K562 (cell line): ENCODE results near the gene DACT3. TPM values are rescaled to one million over a fixed set of nuclear protein-coding genes. Genes with fewer than 3 reads are reported as not detected.

ENCODE experiments used
- HDGF ChIP-seq: fragments of 450-650 bp; IDR thresholded peaks from 2 replicates; pipeline ENCODE4 v1.6.1; 2016
- HSF4 ChIP-seq: fragments of 250-450 bp; sonication (Bioruptor Pico); IDR thresholded peaks from 2 replicates; pipeline ENCODE4 v2.1.2; 2022; ENCODE audit warnings: mild to moderate bottlenecking, moderate library complexity, borderline replicate concordance
- MGA ChIP-seq: fragments of 450-650 bp; IDR thresholded peaks from 2 replicates; pipeline ENCODE4 v1.6.1; 2016; ENCODE audit warnings: mild to moderate bottlenecking, moderate library complexity
- MLX ChIP-seq, 2 experiments: fragments of 450-650 bp in 1 of 2; sonication (generic) in 1 of 2; formaldehyde crosslinking; conservative IDR thresholded peaks; 2 replicates each; pipeline versions ENCODE4 v1.4.0 to v1.8.1; 2020 to 2022; ENCODE audit warnings: mild to moderate bottlenecking in 1 of 2, missing genetic modification reagents in 1 of 2
- NR4A1 ChIP-seq, 2 experiments: fragments of 250-450 bp in 1 of 2; fragments of 450-650 bp in 1 of 2; sonication (Bioruptor Pico) in 1 of 2; IDR thresholded peaks; 2 replicates each; pipeline versions ENCODE4 v1.4.0 to v1.6.1; 2016 to 2020; ENCODE audit warnings: mild to moderate bottlenecking in 2 of 2, missing compliant biosample characterization in 1 of 2, missing genetic modification characterization in 1 of 2, moderate library complexity in 1 of 2
- SFPQ ChIP-seq: fragments of 200-400 bp; formaldehyde crosslinking; IDR thresholded peaks from 2 replicates; pipeline ENCODE4 v1.6.1; 2017; ENCODE audit warnings: mild to moderate bottlenecking, low read depth, low read length, moderate library complexity
- SOX6 ChIP-seq: fragments of 450-650 bp; IDR thresholded peaks from 2 replicates; pipeline ENCODE4 v1.6.1; 2014; ENCODE audit warnings: mild to moderate bottlenecking
- ZNF518B ChIP-seq: fragments of 250-450 bp; sonication (Bioruptor Pico); IDR thresholded peaks from 2 replicates; pipeline ENCODE4 v1.5.0; 2021; ENCODE audit warnings: mild to moderate bottlenecking, moderate library complexity
- polyA plus RNA-seq, 8 experiments: library from polyadenylated mRNA; depleted of rRNA in 4 of 8; stranded (reverse) in 5 of 8; unstranded in 3 of 8; fragments of >200 nt; fragmentation: Nextera tagmentation in 2 of 8; fragmentation: Illumina TruSeq in 1 of 8; extraction: Ambion mirVana in 2 of 8; extraction: Trizol in 1 of 8; gene quantifications; 2 replicates each; pipeline versions ENCODE4 v1.2.1 to v1.2.3, GENCODE V29; 2011 to 2014; ENCODE audit warnings: inconsistent platforms in 1 of 8, missing spikeins in 1 of 8
- total RNA-seq, 7 experiments: library from RNA; depleted of rRNA in 6 of 7; stranded (reverse); fragments of >200 nt in 6 of 7; fragmentation: Illumina TruSeq in 2 of 7; extraction: Trizol in 2 of 7; gene quantifications; 2 replicates each; pipeline versions ENCODE4 v1.2.1 to v1.2.3, GENCODE V29; 2011 to 2021; ENCODE audit warnings: low replicate concordance in 1 of 7

The DACT3 gene
- total and polyA plus RNA-seq, 9 of the 15 experiments (the other 6 are each of a cell fraction or from before 2014, with no cell fraction given), result 0.67 to 6.5 (median 3.5) TPM

- TF ChIP-seq ZNF518B (CRISPR knock-in tag) (no peak), NR4A1 (CRISPR knock-in tag; IDR thresholded peaks at IDR 0.05) (no peak), NR4A1 (tag; IDR thresholded peaks at IDR 0.05) (no peak), HSF4 (no peak), MLX (CRISPR knock-in tag; conservative IDR thresholded peaks at IDR 0.05) (no peak), SFPQ (no peak), HDGF (peak; percentile 80; the same call in 1 of the 2 replicates), MGA (peak; percentile 33), SOX6 (no peak)
Measured at GRCh38 chr19:46697204-46697960, 36.4 kb upstream of the DACT3 start (continued).
